ENCODE data around the gene ADAMTSL2.

Gene ADAMTSL2

DNA sequence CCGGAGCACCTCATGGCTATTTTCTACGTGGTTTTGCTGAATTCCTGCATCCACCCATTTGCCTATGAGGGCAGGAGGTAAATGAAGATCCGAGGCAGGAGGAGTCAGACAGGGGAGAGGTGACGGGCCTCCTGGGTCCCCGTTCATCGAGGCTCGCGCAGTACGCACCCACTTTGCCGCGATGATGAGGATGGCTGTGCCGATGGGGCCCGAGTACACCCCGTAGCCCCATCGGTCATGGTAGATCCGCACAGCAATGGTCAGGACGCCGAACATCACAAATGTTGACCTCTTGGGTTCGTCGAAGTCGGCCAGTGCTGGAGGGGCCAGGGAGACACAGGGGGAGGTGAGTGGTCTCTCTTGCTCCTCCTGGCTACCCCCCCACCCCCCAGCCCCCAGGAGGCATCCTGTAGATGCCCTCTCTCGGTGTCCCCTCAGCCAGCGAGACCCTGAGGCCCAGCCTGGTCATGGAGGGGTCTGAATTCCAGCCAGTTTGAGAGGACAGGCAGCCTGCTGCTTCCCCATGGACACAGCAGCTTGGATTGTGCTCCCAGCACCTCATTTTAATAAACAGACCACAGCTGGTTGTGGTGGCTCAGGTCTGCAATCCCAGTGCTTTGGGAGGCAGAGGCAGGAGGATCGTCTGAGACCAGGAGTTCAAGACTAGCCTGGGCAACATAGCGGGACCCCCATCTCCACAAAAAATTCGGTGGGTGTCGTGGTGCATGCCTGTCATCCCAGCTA, 15.6 kb upstream of the ADAMTSL2 start:
- no peak for DNase-seq

DNA sequence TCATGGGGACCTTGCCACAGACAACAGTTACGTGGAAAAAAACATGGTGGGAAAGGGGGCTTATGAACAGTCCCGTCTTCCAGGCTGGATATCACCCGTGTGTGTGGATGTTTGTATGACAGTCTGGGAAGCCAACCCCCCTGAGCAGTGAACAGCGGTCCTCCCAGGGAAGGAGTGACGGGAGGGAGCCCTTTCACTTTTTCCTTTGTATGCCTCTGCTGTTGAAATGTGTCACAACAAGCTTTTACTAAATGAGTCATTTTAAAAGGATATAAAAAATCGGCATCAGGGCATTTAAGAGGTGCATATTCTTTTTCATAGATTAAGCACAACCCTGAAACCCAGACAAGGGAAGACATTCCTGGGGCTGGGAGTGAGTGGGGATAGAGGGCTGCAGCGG, 14.8 kb upstream of the ADAMTSL2 start:
- no peak for DNase-seq

DNA sequence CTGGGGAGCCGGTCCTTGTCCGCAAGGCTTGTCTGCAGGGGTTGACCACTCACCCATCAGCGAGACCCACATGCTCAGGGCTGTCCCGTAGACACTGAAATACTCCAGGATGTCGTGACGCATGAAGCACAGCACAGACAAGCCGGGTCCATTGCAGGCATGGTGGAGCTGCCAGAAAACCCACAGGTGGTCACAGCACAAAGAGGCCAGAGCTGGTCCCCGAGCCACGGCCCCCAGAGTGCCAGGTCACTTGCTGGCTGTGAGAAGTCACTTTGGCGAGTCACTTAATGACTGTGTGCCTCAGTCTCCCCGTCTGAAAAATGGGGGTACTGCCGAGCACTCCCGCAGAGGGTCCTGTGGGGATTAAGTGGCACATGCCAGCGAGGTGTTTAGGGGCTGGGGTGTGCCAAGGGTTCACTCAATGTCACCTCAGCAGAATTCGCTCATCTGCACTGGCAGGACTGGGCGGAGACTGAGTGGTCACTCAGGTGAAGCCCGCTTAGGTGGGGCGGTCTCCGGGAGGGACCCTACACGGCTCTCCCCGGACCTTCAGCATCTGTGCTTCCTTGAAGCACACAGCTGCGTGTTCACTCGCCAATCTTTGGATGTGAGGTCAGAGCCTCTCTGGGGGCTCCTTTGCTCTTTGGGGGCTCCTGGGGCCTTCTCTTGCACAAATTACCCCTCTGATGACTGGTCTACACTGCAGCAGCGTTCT, 14.2 kb upstream of the ADAMTSL2 start:
- DNase-seq = no peak

DNA sequence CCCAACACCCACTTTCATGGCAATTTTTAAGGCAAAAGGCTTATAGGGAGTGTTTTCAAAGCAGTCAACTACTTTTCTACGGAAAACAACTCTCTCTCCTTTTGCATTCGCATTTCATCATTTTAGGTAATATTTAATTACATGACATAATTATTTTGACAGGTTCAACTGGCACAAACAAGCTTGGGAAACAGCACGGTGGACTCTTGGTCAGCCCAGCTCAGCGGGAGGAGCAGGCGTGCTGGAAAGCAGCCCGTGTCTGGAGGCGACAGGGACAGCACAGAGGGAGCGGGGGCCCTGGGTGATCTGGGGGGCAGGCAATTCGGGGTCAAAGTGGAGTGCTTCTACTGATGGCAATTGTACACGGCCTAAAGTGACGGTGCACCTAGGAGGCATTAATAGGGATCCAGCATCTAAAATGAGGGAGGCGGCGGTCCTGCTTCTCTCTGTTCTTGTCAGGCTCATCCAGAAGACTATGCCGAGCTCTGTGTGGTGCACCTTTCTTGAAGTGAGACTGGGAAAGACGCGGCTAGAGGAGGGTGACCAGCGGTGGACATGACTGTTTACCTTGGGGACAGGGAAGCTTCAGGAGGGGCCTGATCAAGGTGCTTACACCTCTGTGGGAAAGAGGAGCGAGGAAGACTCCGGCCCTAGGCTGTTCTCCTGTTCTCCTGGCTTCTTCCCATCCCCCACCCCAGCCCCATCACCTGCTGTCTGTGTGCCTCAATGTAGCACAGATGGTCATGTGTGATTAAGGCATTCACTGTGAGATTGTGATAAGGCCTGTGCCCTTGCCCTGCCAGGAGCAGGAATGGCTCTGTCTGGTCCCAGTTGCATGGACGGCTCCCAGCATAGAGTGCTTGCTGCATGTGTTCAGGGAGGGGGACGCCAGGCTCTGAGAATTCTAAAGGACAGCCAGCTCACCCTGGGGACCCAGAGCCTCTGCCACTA, 13.1 kb upstream of the ADAMTSL2 start:
- no peak for DNase-seq

DNA sequence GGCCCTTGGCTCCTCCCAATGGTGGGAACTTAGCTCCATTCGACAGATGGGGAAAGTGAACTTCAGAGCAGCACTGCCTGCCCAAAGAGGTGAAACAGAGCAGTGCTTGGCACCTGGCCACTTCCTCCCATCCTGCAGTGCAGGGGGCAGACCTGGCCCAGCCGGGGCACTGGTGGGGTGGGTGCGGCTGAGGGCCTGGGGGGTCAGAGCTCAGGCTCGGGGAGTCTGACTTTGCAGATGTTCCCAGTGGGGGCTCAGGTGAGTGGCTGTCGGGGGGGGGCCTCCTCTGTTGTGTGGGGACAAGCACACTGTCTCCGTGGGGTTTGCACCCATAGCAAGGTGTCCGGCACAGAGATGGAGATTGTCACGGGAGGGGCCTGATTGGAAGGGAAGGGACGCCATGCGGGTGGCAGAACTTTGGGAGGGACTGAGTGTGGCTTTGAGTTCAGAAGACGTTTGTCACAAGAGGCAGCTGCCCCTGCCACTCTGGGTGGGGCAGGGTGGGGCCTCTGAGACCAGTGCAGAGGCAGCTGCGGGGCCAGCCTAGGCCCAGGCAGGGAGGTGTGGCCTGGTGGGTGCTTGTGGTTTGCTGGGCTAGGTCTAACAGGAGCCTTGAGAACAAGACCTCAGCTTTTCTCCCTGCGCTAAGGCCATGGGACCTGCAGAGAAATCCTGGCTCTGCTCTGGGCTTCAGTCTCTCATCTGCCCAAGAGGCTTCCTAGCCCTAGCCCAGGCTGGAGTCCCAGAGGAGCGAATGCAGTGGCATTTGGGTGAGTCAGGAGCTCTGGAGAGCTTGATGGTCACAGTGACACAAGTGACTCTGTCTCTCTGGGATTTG, 12.2 kb upstream of the ADAMTSL2 start:
- DNase-seq = no peak

DNA sequence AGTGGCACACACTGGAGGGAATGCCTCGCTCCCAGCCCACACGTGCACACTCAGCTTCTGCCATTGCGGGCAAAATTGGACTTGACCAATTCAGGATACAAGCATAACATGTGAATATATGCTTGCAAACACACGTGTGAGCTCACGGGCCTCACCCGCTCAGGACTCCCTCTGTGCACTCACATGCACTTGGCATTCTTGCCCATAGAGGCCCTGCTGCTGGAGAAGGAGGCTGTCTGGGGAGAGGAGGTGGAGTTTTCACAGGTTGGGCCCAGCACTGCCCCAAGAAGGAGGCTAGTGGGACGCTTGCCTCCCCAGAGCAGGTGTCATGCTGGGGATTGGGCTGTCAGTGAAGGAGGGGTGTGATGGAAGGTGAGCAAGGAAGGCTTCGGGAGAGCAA, 11.4 kb upstream of the ADAMTSL2 start:
- no peak for DNase-seq

DNA sequence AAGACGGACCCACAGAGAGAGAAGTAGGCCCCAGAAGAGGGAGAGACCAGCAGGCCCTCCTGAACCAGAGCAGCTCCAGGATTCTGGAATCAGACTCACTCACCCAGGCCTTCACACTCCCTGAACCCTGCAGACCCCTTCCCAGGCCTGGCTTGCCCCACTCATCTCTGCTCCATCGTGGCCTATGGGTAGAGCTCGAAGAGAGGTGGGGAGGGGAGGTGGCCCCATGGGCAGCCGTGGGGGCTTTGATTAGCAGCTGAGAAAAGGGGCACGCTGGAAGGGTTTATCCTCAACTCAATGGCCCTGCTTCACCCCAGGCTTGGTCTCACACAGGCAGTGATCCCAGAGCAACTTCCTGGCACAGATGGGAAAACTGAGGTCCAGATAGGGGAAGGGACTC, 10.4 kb upstream of the ADAMTSL2 start:
- no peak for DNase-seq

DNA sequence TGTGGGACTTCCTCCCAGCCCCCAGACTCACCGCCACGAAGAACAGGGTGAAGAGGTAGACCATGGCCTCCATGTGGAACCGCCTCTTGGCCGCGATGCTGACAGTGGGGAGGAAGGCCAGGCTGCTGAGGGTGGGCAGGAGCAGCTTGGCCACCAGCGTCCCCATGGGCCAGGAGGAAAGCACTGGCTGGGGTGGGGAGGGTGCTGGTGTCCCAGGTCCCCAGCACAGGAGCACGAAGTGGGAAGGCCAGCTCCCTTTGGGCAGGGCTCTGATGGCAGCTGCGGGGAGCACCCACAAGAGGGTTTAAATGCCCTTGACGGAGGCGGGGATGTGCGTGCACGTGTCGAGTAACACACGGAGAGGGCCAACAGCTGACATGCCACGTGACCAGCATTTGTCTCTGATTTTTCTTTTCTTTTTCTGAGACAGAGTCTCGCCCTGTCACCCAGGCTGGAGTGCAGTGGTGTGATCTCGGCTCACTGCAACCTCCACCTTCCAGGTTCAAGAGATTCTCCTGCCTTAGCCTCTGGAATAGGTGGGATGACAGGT, 9.8 kb upstream of the ADAMTSL2 start, which contains the start of gene MYMK:
Gene MYMK (minus strand): TSS at position 281 of the 550 bp plus-strand sequence. CDS start 115 bp downstream, at position 166.
- DNase-seq = no peak

DNA sequence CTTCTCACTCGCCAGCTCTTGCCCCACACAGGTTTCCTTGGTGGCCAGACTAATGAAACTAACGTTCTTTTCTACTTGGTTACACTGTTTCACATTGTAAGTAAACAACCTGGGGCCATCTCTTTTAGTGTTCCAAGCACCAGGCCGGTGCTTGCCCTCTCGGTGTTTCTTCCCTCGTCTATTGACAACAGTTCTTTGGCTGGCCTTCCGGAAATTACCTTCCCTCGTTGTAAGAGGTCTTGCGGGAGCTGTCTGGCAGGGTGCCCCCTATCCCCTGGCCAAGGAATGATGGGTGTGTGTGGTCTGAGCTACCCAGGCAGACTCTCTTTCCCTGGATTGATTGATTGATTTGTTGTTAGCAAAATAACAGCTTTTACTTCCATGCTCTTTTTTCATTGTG, 8.8 kb upstream of the ADAMTSL2 start:
- no peak for DNase-seq

DNA sequence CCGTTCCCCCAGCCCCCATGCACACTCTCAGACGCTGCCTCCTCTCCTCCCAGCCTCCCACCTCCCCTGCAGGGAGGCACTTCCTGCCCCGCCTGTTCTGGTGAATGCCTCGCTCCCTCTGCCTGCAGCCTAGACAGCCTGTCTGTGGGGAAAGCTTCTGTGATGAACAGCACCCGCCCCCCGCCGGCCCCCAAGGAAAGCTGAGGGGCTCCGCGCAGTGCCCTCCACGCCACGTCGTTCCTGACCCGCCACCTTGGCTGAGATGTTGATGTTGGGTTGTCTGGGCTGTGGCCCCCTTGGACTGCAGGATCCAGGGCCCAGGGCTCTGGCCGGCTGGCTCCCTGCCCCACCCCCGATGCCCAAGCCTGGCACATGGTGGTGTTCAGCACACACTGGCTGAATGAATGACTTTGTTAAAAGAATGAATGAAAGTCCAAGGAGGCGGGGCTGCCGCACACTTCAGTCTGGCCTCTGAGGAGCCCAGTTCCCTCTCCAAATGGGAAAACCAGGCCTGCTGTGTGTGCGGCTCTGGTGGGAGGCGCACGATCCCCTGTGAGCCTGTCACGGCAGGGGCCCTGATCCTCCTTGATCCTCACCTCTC, 7.7 kb upstream of the ADAMTSL2 start:
- DNase-seq = peak; percentile 45

DNA sequence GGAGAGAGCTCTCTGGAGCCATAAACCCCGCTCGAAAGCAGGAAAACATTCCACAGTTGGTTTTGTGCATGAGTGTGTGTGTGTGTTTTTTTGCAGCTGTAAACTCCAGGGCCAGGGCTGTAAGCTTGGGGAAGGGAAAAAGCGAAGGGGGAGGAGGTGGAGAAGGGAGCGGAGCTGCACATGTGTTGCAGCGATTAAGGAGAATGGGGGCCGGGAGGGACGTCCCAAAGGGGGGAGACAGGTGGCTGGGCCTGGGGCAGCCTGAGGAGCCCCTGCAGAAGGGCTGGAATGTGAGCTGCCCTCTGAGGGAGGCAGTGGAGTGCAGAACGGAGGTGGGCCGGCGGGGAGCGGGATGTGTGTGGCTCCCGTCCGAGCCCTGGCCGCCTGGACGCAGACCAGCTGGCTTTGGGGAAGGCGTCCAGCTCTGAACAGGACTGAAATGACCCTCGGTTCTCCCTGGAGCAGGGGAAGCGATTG, 7.0 kb upstream of the ADAMTSL2 start:
- DNase-seq = no peak

DNA sequence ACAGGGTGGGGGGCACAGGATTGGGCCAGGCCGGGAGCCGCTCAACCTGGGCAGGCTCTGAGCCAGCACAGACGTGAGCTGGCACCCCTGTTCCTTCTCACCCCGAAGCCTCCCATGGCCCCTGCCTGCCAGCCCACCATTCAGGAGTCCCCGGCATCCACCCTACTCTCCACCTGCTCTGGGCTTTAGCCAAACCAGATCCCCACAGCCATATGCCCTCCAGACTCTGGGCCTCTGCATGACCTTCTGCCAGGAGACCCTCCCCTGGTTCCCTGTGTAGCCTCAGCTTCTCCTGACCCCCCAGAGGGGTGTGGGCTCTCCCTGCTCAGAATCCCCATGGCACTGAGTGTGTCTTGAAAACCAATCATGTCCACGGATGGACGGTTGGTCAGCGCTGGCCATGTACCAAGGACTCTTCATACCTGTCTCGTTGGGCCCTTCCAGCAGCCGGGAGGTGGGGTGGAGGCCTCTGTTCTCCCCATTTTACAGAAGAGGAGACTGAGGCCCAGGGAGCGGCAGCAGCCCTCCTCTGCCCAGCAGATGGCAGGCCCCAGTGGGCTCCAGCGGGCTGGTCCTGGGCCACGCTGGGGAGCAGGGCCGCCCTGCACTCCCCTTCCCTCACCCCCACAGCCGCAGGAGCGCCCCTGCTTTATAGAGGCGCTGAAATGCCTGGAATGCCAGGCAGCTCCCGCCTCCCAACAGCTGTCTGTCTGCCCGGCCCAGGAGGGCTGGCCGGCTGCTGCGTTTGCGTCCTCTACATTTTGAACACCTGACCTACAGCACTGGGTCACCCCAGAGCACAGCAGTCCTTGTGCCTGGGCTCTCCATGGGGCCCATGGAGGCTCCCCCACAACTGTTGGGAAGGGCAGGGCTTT, 6.3 kb upstream of the ADAMTSL2 start:
- DNase-seq = no peak

DNA sequence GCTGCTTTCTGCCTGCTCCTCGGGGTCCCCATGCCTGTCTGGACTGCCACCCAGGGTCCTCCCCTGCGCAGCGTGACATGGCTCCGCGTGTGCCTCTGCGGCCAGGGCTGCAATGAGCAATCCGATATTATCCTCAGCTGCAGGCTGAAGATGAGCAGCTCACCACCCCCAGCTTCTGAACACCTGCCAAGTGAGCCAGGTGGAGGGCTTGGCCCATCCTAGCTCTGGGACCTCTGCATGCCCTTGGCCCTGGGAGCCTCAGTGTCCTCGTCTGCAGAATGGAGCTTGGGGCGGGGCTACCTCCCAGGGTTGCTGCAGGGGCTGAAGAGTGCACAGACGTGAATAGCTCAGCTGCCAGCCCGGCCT, 5.6 kb upstream of the ADAMTSL2 start:
- no peak for DNase-seq

DNA sequence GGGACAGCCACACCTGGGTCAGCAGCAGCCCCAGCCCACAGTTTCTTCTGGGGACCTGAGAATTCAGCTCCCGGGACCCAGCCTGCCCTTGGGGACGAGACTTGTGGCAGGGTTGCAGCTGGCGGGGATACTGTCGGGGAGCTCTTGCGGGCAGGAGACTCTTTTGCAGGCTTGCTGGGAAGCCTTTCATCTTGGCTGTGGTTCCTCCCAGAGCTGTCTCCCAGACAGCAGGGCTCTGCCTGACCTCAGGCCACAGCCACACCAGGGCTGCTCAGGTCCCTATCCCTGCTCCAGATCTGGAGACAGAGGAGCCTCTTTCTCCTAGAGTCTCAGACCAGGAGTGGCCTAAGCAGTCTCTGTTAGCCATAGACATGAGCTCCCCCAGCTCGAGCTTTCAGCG, 5.0 kb upstream of the ADAMTSL2 start:
- DNase-seq = no peak

DNA sequence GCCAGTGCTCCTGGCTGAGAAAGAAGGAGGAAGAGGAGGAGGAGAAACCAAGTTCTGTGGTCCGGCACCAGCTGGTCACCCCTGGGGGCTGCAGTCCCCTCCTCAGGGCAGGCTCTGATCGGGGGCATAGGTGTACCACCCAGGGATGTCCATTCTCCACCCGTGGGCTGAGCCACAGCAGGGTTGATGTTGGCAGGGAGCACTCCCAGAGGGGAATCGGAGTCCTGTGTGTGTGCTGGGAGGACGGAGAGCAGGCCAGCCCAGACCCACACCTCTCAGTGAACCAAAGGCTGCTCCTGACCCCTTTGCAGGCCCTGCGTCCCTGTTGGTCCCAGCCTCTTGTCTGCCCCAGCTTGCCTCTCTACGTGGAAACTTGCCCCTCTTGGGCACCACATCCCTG, 4.6 kb upstream of the ADAMTSL2 start:
- no peak for DNase-seq

DNA sequence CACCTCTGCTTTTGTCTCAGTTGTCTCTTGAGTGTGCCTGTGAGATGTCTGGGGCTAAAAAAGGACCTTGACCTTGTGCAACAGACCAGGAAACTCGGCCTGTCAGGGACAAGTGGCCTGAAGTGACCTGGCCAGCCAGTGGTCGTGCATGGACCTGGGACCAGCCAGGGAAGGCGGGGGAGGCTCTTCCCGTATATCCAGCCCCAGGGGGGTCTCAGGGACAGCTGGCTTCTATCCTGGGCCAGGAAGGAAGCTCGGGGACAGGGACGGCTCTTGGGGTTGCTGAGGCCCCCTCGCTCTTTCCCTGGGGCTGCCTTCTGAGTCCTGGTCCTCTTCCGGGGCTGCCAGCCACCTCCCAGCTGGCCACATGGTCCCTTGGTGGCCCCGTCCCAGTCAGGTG, 3.2 kb upstream of the ADAMTSL2 start:
- DNase-seq = no peak

DNA sequence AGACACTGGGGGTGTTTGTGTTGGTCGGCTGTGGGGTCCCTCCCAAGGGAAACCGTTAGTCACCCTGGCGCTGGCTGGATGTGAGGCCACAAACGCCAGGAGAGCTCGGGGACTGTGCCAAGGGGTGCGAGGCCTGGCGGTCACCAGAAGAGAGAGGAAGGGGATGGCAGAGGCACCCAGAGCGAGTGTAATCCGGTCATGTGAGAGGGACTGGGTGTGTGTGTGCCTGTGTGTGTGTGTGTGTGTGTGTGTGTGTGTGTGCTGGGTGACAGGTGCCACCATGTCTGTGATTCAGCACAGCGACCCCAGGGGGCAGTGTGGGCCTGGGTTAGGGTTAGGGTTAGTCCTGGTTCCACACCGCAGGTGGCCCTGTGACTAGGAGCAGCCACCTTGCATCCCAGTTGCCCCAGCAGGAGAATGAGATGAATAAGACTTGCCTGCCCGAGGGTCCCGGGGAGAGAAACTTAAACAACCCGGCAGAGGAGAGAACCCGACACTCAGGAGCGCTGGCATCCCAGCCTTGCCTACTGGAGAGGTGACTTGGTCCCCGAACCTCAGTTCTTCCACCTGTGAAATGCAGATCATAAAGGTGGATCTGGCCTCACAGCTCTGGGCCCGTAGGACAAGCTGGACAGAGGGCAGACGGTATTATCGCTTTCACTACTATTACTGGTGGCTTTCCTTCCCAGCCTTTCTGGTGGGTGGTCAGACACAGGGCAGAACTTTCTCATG, 1.4 kb upstream of the ADAMTSL2 start:
- DNase-seq = no peak

DNA sequence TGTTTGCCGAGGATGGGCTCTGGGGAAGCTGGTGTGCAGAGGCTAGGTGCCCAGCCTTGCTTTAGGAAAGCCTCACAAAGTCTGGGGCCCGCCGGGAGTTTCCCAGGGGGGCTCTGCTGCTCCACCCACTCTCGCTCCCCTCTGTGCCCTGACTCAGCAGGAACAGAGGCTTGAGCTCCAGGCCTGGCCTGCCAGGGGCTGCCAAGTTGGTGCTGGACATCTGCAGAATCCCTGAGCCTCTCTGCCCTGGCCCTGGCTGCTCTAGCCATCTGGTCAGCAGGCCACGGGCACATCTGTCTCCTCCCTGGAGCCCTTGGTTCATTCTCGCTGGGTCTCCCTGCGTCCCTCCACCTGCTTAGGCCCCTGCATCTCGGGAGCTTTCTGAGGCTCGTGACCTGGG, 647 bp upstream of the ADAMTSL2 start:
- no peak for DNase-seq

DNA sequence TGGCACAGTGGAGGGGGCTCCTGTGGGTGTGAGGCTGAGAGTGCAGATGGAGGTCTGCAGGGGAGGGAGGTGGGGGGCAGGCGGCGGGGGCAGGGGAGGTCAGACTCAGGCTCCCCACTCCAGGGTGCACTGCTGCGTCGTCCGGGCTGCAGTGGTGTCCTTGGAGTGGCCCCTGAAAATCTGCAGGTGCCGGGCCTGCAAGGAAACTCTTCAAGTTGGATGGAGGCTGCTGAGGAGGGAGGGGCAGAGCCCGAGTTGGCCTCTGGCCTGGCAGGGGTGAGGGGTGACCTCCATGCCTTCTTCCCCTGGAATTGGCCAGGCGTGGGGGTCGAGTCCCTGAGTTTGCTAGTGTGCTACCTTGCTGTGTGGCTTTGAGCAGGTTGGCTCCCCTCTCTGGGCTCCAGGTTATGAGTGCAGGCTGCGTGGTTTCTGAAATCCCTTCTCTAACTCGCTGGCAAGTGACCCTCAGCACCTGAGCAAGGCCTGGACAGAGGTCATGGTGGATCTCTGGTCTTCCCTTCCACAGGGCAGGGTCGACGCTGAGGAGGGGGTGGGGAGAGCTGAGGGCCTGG, 888 bp downstream of the ADAMTSL2 start:
- no peak for DNase-seq

DNA sequence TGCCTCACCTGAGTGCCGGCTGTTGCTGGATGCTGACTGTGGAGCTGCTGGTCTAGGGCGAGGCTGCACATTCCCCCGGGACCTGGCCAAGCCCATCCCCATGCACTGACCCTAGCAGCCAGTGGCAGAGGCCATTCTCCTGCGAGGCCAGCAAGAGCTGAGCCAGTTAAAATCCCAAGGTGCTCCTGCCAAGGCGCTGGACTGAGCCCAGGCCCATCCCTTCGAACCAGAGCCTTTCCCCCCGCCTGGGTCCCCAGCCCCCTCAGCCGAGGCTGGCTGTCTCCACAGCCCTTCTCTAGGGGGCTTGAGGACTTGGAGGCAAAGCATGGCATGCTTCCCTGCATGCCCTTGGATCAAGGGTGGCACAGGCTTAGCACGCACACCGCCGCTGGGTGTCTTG, 1.6 kb downstream of the ADAMTSL2 start:
- no peak for DNase-seq
